NCI-H1436 treated with DMSO at 0.1 percent for 48 hours (cell line): ENCODE measurements around the gene NEURL1B.
"Not testable (repeated sequence)": the region's sequence is repeated elsewhere in the genome, so short reads cannot be mapped to it uniquely, and the experiment has no call there.

Source experiments
- DNase-seq: peaks from one replicate; lab custom pipeline; 2025; lab: John Stamatoyannopoulos, UW

NEURL1B gene

GRCh38 chr5:172678362-172678874, 37.4 kb downstream of the NEURL1B start:
- DNase-seq, result not testable (repeated sequence)

GRCh38 chr5:172678902-172679301, 37.8 kb downstream of the NEURL1B start:
- no peak for DNase-seq

DNA sequence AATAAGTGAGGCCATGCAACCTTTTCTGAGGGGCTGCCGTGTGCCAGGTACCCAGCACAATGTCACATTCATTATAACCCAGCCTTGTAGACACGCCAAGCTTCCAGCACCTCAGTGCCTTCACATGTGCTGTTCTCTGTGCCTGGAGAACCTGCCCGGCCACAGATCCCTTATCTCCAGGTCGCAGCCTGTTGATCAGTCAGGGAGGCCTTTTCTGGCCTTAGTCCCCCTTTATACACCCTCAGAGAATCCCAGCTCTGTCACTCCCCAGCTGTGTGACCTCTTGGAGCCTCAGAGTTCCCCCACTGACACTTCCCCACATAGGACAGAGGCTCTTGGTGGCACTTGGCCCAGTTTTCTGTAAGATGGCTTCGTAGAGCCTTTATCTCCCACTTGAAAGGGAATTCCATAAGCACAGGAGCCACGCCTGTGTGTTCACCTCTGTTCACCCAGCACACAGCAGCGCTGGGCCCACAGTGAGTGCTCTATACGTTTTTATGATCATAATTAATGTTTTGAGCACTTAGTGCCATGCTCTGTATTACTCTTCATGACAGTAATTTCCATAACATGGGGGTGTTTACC, 38.7 kb downstream of the NEURL1B start:
- no peak for DNase-seq

DNA sequence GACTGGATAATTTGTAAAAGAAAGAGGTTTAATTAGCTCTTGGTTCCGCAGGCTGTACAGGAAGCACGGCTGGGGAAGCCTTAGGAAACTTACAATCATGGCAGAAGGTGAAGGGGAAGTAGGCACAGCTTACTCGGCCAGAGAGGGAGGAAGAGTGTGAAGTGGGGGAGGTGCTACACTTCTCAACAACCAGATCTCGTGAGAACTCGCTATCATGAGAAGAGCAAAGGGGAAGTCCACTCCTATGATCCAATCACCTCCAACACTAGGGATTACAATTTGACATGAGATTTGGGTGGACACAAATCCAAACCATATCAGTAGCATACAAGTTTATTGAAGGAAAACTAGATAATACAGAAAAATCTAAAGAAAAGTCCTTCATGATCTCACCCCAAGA, 39.9 kb downstream of the NEURL1B start:
- DNase-seq, result no peak

DNA sequence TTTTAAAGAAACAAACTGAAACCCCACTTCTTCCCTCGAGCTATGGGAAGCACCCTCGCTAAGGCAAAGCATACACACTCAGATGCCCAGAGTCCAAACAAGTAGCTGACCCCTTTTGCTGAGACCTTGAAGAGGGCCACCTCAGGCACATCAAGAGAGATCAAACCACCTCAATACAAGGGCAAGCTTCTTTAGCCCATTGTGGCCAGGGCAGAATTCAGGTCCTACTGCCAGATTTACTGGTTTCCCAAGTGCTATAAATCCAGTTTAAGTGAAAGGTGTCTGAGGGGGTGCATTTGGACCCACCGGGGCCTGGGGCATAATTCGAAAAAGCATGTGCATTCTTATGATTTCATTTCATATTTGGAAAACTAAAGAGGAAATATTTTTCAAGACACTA, 40.4 kb downstream of the NEURL1B start:
- DNase-seq, result no peak

- no peak for DNase-seq
Observed at GRCh38 chr5:172683264-172683644, 42.2 kb downstream of the NEURL1B start.

DNA sequence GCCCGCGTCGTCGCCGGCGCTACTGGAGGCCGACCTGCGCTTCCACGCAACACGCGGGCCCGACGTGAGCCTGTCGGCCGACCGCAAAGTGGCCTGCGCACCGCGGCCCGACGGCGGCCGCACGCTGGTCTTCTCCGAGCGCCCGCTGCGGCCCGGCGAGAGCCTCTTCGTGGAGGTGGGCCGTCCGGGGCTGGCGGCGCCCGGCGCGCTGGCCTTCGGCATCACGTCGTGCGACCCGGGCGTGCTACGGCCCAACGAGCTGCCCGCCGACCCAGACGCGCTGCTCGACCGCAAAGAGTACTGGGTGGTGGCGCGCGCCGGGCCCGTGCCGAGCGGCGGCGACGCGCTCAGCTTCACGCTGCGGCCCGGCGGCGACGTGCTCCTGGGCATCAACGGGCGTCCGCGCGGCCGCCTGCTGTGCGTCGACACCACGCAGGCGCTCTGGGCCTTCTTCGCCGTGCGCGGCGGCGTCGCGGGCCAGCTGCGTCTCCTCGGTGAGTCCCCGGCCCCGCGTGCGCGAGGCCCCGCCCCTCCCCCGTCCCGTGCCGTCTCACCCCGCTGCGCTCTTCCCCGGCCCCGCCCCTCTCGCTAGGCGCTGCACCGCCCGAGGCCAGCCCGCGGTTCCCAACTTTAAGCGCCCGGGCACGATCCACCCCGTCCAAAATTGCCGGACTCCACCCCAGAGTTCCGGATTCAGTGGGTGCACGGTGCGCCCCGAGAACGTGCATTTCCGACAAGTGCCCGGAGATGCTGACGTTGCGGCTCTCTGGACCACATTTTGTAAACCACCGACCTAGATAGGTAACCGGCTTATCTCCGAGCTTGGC, 42.8 kb downstream of the NEURL1B start:
- no peak for DNase-seq

GRCh38 chr5:172685091-172685490, 44.0 kb downstream of the NEURL1B start:
- DNase-seq, result no peak

- no peak for DNase-seq
Observed at GRCh38 chr5:172686111-172686510, 45.0 kb downstream of the NEURL1B start.

DNA sequence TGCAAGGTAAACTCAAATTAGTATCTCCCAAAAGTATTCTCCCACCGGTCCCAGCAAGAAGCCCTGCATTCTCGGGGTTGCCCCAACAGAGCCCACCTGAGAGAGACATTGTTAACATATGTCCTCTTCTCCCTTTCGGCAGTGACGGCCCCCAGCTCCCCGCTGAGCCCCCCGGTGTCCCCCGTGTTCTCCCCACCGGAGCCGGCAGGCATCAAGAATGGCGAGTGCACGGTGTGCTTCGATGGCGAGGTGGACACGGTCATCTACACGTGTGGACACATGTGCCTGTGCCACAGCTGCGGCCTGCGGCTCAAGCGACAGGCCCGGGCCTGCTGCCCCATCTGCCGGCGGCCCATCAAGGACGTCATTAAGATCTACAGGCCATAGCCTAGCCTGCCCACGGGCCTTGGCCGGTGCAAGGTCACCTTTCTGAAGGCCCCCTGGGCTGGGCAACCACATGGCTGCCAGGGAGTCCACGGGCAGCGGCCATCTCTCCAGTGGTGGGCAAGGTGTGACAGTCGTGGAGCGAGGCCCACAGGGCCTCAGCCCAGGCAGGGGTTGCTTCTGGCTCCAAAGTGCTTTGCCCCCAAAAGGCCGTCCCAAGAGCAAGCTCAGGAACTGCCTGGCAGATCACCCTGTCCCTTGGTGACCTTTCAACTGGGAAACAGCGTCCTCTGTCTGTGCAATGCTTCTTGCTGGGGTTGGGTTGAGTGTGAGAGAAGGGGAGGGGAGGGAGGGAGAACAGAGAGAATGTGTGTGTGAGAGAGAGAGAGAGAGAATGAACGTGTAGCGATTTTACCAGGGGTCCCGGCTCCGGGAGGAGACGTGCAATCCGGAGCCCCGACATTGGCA, 45.7 kb downstream of the NEURL1B start:
- no peak for DNase-seq

DNA sequence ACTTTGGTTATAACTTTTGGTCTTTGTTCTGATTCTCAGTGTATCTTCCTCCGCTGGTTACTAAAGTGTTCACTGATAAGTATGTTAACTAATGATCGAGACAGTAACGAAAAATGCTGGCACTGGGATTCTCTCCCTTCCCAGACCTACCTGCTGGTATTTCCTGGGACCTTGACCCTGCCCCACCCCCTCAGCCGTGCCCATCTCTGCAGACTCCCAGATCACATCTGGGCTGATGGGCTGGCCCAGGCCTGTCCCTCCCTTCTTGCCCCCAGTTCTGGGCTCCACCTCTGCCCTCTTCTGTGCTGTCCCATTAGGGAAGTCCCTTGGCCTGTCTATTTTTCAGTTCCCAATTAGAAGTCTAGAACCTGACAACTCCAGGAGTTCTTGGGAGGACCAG, 46.9 kb downstream of the NEURL1B start:
- DNase-seq, result no peak

DNA sequence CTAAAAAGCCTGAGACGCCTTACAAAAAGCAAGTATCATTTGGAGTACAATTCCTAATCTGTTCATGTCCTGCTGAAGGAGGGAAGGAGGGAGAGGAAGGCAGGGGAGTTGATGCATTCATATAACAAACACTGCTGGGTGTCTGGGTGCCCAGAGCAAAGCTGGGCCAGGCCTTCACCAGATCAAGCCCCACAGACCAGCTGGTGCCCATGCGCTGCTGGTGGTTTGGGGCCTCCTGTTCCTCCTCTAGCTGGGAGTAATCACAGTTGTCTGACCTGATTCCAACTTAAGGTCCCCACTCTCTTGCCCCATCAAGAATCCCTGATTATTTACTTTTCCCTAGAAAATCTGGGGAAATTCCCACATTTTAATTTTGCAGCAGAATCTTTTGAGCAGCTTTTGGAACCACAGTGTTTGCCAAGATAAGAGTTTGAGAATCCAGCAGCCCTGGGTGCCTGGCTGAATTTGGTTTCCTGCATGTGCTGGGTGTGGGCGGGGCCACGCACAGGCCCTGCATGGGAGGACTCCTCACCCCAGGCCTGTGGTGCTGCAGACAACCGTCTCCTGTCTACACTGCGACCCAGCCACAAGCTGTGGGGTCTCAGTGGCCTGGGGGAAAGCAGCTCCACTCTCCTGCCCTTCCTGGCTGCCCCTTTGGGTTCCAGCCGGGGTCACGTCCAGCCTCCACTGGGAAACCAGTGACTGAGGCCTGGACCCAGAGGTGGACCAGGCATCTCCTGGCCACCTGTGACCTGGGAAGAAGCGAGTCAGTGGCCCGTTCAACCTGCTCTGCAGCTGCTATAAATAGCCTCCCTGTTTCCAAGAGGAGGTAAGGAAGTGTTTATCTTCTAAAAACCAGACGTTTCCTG, 47.5 kb downstream of the NEURL1B start:
- DNase-seq, result no peak

DNA sequence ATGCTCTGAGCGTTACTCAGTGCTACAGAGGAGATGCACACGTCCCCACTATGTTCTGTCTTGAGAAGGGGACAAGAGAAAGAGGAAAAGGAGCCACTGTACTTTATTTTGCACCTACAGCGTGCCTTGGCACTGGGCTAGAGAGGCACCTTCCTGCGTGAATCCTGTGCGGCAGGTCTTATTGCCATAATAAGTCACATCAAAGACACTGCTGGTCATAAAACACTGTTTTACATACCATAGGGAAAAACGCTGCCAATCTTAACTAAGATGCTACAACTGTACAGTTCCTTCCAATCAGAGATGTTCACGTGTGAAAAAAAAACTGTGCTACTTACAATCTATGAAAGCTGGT, 48.1 kb downstream of the NEURL1B start:
- no peak for DNase-seq

- no peak for DNase-seq
Observed at GRCh38 chr5:172689801-172690200, 48.7 kb downstream of the NEURL1B start.

- DNase-seq, result no peak
Observed at GRCh38 chr5:172690258-172691075, 49.4 kb downstream of the NEURL1B start.

DNA sequence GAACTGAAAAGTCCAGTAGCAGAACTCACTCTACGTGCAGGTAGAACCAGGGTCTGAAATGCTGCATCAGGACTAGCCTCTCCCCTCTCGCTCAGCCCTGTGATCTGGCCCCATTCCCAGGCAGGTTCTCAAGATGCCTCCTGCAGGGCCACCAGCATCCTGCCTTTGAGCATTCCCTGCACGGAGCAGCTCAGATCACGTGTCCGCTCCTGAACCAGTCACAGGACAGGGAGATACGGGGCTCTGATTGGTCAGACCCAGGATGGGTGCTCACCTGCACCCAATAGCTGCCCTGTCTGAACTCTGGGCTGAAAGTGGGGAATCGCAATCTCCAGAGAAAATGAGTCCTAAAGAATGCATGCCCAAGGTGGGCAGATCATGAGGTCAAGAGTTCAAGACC, 50.8 kb downstream of the NEURL1B start:
- no peak for DNase-seq

DNA sequence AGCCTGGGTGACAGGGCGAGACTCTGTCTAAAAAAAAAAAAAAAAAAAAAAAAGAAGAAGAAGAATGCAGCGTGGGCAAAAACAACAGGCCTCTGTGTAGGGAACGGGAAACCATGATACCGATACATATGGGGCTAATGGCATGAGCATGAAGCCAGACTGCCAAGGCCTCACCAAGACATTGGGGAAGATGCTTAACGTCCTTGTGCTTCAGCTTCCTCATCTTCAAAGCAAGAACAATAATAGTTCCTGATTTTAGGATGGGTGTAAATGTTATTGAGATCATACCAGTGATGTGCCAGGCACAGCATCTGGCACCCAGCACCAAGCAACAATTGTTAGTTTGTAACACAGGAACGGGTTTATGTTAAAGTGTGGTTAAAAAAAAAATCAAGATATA, 51.4 kb downstream of the NEURL1B start:
- DNase-seq, result no peak

DNA sequence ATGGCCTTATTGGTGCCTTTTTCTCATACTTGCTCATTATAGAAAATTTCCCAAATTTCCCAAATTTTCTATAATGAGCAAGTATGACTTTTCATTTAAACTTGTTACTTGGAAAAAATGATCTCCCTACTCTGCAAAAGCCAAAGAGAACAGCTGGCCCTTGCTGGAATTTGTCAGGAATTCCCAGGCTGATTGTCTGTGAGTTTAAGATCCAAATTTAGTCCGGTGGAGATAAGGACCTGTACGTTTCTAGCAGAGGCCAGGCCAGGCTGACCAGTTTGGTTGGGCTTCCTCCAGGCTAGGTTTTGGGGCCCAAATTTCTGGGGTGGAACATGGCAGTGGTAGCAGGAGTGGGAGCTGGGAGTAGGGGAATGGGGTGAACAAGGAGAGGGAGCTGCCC, 51.9 kb downstream of the NEURL1B start:
- no peak for DNase-seq

- DNase-seq, result no peak
Observed at GRCh38 chr5:172694061-172694460, 53.0 kb downstream of the NEURL1B start.

DNA sequence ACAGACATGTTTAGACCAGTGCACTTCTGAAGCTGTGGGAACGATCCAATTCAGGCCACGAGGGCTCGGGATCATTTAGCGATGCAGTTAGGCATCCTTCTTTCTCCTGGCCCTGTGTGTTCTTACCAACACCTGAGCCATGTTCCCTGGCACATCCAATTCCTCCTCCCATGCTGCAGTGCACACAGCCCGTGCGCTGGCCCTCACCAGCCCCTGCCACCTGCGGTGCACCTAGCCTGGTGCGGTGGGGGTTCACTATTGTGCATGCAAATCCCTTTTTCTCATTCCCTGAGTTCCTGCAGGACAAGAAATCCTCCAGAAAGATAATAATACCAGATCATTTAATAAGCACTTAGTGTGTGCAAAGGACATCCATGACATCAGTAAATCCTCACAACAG, 53.5 kb downstream of the NEURL1B start:
- DNase-seq, result no peak
